GM10266 (cell line): ENCODE measurements around the gene ATP8A2.

Source experiments
- DNase-seq: peaks from one replicate; pipeline ENCODE4 v3.0.0; 2012; ENCODE audit errors: extremely low spot score
- TF ChIP-seq, protein P1 (sequence below): IDR thresholded peaks from 2 replicates; pipeline ENCODE4 v1.5.1; 2012; ENCODE audit warnings: mild to moderate bottlenecking, low read depth; ENCODE audit not compliant: control insufficient read depth, insufficient read depth; ENCODE audit errors: missing control alignments

ATP8A2 gene

DNA sequence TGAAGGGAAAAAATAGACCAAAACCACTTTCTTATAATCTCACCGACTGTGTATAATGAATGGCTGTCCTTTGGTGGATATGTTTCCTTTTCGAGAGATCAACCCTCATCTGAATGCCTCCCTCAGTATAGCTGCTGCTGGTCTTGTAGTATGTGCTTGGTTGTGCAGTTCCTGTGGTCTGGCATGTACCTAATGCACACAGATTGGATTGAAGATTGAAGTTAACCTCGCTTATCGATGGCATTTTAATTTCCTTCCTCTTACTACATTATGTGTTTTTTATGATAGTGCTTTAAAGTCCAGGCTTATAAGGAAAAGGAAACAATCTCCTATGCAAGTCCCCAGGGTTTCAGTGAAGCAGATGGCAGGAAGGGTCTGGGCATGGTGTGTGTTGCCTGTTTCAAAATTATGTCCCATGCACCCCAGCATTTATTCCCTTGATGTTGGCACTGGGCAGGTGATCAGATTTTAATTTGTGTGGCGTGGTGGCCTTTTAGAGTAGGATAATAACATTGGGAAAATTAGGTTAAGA, 346.0 kb downstream of the ATP8A2 start:
- DNase-seq = no peak
- TF ChIP-seq, protein P1, sequence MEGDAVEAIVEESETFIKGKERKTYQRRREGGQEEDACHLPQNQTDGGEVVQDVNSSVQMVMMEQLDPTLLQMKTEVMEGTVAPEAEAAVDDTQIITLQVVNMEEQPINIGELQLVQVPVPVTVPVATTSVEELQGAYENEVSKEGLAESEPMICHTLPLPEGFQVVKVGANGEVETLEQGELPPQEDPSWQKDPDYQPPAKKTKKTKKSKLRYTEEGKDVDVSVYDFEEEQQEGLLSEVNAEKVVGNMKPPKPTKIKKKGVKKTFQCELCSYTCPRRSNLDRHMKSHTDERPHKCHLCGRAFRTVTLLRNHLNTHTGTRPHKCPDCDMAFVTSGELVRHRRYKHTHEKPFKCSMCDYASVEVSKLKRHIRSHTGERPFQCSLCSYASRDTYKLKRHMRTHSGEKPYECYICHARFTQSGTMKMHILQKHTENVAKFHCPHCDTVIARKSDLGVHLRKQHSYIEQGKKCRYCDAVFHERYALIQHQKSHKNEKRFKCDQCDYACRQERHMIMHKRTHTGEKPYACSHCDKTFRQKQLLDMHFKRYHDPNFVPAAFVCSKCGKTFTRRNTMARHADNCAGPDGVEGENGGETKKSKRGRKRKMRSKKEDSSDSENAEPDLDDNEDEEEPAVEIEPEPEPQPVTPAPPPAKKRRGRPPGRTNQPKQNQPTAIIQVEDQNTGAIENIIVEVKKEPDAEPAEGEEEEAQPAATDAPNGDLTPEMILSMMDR = no peak

DNA sequence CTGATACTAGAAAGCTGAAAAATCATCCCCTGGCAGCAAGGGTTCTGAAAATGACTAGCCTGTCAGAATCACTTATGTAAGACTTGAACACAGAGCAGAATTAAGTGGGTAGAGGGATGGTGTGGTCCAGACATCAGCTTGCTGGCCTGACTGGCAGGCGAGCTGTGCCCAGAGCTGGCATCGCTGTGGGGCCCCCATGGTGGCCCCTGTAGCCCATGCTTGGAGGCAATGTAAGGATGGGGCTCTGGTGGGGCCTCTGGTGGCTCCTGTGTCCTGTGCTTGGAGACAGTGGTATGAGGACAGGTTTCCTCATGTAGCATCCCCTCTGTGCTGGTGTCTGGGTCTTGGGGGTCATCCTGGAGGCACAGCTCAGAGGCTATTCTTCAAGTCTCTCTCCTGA, 347.9 kb downstream of the ATP8A2 start:
- DNase-seq = no peak
- TF ChIP-seq, protein P1 = no peak

DNA sequence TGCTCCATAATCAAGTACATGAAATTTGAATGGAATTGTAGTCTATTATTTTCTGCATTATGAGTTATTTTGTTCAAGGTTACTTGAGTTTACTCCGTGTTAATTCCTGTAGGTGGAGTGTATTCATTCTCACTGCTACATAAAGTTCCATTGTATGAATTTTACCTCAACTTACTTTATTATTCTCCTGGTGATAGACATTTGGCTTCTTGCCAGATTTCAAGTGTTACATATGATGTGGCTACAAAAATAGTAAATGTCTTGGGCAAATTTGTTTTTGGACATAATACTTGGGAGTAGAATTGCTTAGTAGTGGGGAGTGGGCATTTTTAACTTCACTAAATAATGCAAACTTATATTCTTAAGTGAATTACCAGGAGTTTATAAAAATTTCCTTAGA, 351.1 kb downstream of the ATP8A2 start:
- TF ChIP-seq, protein P1 = no peak
- no peak for DNase-seq

DNA sequence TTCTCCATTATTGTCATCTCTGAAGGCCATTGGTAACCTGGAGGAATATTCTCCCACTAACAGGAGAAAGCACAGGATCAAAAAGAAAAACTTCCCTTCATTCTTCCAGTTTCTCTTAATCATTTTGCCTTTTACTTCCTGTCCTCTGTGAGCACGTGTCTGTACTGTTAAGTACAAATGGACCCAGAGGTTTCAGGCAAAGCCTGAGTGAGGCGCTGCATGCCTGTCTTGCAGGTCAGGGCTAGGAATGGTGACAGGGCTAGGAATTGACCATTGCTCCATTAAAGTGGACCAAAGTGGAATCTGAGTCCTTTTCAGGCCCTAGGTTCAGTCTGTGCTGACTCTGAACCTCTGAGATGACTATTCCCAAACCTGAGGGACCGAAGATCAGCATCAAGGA, 353.3 kb downstream of the ATP8A2 start:
- no peak for DNase-seq
- TF ChIP-seq, protein P1 = no peak

DNA sequence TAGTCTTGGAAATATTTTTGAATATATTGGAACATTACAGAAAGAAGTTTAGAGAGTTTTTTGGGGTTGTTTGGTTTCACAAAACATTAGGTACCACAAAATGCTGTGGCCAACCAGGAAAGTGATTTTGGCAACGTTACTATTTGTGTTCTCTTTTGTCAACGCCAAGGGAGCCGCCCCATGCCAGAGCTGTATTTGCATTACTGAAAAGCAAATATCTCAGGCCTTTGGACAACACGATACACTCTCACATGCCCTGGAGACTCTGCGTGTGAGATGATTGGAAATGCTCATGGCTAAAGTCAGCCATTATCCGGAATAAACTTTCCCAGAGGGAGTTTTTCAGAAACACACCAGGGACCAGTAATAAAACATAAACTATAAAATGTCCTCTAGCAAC, 355.5 kb downstream of the ATP8A2 start:
- TF ChIP-seq, protein P1 = no peak
- no peak for DNase-seq

DNA sequence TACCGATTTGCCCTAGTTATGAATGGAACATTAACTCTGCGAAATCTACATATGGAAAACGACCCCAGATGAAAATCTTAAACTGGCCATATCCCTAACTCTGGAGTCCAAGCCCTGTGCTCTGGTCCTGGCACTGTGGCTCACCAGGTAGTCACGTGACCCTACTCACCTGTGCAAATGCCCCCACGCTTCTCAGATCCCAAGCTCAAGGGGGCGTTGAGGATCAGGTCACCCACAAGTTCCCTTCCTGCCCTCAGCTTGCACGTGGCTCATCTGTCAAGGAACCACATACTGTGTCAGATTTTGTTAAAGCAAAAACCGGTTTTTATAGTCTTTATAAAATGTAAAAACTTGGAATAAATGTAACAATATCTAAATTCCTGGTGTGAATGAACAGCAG, 356.0 kb downstream of the ATP8A2 start:
- DNase-seq = no peak
- TF ChIP-seq, protein P1 = no peak

DNA sequence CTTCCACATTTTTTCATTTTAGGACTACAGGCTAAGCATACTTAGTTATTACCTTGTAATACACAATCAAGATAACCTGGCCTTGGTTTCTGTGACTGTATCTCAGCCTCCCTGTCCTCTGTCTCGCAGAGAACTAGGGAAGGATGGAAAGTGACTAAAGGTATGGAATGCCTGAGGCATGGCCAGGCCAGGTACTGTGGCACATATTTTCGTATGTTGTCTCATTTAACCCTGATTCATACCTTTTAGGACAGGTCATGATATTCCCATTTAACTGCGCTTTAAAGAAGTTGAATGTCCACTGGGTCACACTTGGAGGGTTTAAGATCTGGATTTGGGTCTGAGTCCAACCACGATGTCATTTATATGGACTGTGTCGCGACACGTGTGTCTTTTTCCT, 357.4 kb downstream of the ATP8A2 start:
- DNase-seq = no peak
- TF ChIP-seq, protein P1 = no peak

DNA sequence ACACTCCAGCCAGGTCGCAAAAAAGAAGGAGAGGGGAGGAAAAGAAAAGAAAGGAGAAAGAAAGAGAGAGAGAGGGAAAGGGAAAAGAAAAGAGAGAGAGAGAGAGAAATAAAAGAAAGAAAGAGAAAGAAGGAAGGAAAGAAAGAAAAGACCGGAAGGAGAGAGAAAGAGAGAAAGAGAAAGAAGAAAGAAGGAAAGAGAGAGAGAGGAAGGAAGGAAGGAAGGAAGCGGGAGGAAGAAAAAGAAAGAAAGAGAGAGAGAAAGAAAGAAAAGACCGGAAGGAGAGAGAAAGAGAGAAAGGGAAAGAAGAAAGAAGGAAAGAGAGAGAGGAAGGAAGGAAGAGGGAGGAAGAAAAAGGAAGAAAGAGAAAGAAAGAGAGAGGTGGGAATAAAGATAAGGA, 359.3 kb downstream of the ATP8A2 start:
- no peak for DNase-seq
- TF ChIP-seq, protein P1 = no peak
